ENCODE results near the gene TEDDM1. TPM values are rescaled to one million over a fixed set of nuclear protein-coding genes. Genes with fewer than 3 reads are reported as not detected.
"Not testable (repeated sequence)": the region's sequence is repeated elsewhere in the genome, so short reads cannot be mapped to it uniquely, and the experiment has no call there.

Gene TEDDM1
- total RNA-seq, 1 donor from 2014 or later = not detected

- DNase-seq (ENCODE audit: low spot score) (no peak), ATAC-seq (no peak)
- intact Hi-C loops (cut with DNase I) = no loop called here
Measured at GRCh38 chr1:182384387-182384960, 16.0 kb downstream of the TEDDM1 start.

- intact Hi-C loops (cut with DNase I) = no loop called here
- no peak for DNase-seq (ENCODE audit: low spot score)
Measured at GRCh38 chr1:182383934-182384333, 16.5 kb downstream of the TEDDM1 start.

GRCh38 chr1:182383037-182383661 lies 17.3 kb downstream of the TEDDM1 start:
- DNase-seq (ENCODE audit: low spot score) (no peak), ATAC-seq (peak; percentile 3)
- intact Hi-C loops (cut with DNase I) = no loop called here

More at GRCh38 chr1:182383934-182384333, 16.5 kb downstream of the TEDDM1 start:
- no peak for ATAC-seq

GRCh38 chr1:182381962-182382819 lies 18.3 kb downstream of the TEDDM1 start:
- peak; percentile 27 for ATAC-seq
- intact Hi-C loops (cut with DNase I) = no loop called here
- no peak for DNase-seq (ENCODE audit: low spot score)

- ATAC-seq (peak; percentile 1), DNase-seq (ENCODE audit: low spot score) (no peak)
- intact Hi-C loops (cut with DNase I) = no loop called here
Measured at GRCh38 chr1:182380199-182380598, 20.3 kb downstream of the TEDDM1 start.

GRCh38 chr1:182379781-182380180 lies 20.7 kb downstream of the TEDDM1 start:
- intact Hi-C loops (cut with DNase I); DNase-seq (ENCODE audit: low spot score): not testable (repeated sequence)
- ATAC-seq = peak; percentile 0

- intact Hi-C loops (cut with DNase I) = no loop called here
- ATAC-seq = no peak
- DNase-seq (ENCODE audit: low spot score) = no peak
Measured at GRCh38 chr1:182376936-182377574, 23.4 kb downstream of the TEDDM1 start.

- ATAC-seq (peak; percentile 8), DNase-seq (ENCODE audit: low spot score) (no peak)
- intact Hi-C loops (cut with DNase I) = no loop called here
Measured at GRCh38 chr1:182374101-182374834, 26.2 kb downstream of the TEDDM1 start.

- ATAC-seq (no peak), DNase-seq (ENCODE audit: low spot score) (no peak)
- intact Hi-C loops (cut with DNase I) = no loop called here
Measured at GRCh38 chr1:182370532-182370931, 29.9 kb downstream of the TEDDM1 start.

- peak; percentile 39 for ATAC-seq
- intact Hi-C loops (cut with DNase I) = no loop called here
- no peak for DNase-seq (ENCODE audit: low spot score)
Measured at GRCh38 chr1:182368903-182369302, 31.6 kb downstream of the TEDDM1 start.

GRCh38 chr1:182368358-182368757 lies 32.1 kb downstream of the TEDDM1 start:
- DNase-seq (ENCODE audit: low spot score) (no peak), ATAC-seq (peak; percentile 30)
- intact Hi-C loops (cut with DNase I) = no loop called here

- DNase-seq (ENCODE audit: low spot score) (no peak), ATAC-seq (peak; percentile 62)
- intact Hi-C loops (cut with DNase I) = no loop called here
Measured at GRCh38 chr1:182367926-182368325, 32.5 kb downstream of the TEDDM1 start.

- intact Hi-C loops (cut with DNase I) = no loop called here
- DNase-seq (ENCODE audit: low spot score) (no peak), ATAC-seq (no peak)
Measured at GRCh38 chr1:182366596-182366995, 33.9 kb downstream of the TEDDM1 start.

- DNase-seq (ENCODE audit: low spot score) (no peak), ATAC-seq (no peak)
- intact Hi-C loops (cut with DNase I) = no loop called here
Measured at GRCh38 chr1:182359645-182360044, 40.8 kb downstream of the TEDDM1 start.

GRCh38 chr1:182357913-182358312 lies 42.6 kb downstream of the TEDDM1 start:
- DNase-seq (ENCODE audit: low spot score) (no peak), ATAC-seq (no peak)
- intact Hi-C loops (cut with DNase I) = no loop called here

- intact Hi-C loops (cut with DNase I) = no loop called here
- no peak for DNase-seq (ENCODE audit: low spot score)
- no peak for ATAC-seq
Measured at GRCh38 chr1:182357171-182357570, 43.3 kb downstream of the TEDDM1 start.

- ATAC-seq = no peak
- DNase-seq (ENCODE audit: low spot score) = no peak
- intact Hi-C loops (cut with DNase I) = no loop called here
Measured at GRCh38 chr1:182355723-182356098, 44.8 kb downstream of the TEDDM1 start.

GRCh38 chr1:182351790-182352364 lies 48.6 kb downstream of the TEDDM1 start:
- intact Hi-C loops (cut with DNase I) = no loop called here
- ATAC-seq (peak; percentile 38), DNase-seq (ENCODE audit: low spot score) (no peak)

GRCh38 chr1:182350839-182351238 lies 49.6 kb downstream of the TEDDM1 start:
- ATAC-seq (peak; percentile 79), DNase-seq (ENCODE audit: low spot score) (no peak)

More at GRCh38 chr1:182350839-182351238, 49.6 kb downstream of the TEDDM1 start:
- intact Hi-C loops (cut with DNase I) = no loop called here
